Left renal pelvis (tissue), 4 donors: Measurements from ENCODE around the gene TMEM138. TPM values are rescaled to one million over a fixed set of nuclear protein-coding genes. Genes with fewer than 3 reads are reported as not detected.

Source experiments
- DNase-seq, 4 donors: peaks; one replicate each; pipeline ENCODE4 v3.0.0-alpha.2; 2013; ENCODE audit warnings: low read depth in 4 of 4, low spot score in 3 of 4
- polyA plus RNA-seq, 4 donors: library from polyadenylated mRNA; unstranded; fragments of 120-200 nt; gene quantifications; one replicate each; pipeline ENCODE4 v1.2.1, GENCODE V29; 2013; ENCODE audit not compliant: insufficient read length in 4 of 4

Gene TMEM138
- polyA plus RNA-seq, 4 donors: 39.4 to 50.7 (median 46.1) TPM

DNA sequence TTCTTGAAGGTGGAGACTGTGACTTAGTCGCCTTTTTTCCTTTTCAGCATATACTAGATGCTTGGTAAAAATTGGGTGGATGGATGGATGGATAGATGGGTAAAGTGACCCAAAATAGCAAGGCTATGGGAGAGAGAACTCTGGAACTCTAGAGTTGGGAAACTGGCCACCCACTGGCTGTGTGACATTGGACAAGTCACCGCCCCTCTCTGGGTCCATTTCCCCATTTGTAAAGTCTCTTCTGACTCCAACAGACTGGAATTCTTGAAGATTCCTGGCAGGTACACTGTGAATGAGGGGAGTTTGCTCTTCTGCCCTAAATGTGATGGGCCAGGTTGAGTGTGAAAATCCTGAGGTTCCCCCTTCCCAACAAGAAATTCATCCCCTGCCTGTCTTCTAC, 21.2 kb upstream of the TMEM138 start:
- DNase-seq: no peak

DNA sequence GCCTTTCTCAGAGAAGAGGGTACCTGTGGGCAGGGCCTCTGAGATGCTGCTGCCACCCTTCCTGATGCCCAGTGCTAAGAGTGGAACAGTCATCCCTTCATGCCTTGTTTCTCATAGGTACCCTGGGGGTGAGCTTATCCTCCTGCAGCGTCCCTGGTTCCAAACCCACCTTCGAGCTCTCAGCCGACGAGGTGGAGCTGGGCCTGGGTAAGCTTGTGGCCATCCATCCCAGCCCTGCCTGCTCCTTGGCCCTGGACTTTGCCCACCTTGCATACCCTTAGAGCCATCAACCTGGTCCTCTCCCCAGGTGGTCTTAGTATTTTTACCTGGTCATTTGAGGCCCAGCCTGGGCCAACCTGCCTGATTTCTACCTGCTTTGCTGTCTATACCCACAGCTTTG, 20.5 kb upstream of the TMEM138 start:
- no peak for DNase-seq

DNA sequence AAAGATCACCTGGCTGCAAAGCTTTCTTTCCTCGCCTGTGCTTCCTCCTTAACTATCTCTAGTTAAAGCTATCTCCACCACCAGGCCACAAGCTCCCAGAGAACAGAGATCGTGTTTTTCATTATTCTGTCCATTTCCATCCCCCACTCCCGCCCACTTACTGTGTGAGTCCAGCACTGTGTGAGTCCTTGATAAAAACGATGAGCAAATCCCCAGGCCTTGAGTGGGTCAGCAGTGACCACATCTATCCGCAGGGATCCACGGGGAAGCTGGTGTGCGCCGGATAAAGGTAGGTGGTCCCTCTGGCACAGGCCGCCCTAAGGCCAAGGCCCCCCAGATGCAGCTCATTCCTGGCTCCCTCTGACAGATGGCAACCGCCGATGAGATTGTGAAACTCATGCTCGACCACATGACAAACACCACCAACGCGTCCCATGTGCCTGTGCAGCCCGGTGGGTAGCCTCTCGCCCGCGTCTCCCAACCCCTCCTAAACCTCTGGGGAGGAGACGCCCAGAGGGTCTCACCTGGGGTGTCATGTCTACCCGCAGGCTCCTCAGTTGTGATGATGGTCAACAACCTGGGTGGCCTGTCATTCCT, 19.9 kb upstream of the TMEM138 start:
- no peak for DNase-seq

DNA sequence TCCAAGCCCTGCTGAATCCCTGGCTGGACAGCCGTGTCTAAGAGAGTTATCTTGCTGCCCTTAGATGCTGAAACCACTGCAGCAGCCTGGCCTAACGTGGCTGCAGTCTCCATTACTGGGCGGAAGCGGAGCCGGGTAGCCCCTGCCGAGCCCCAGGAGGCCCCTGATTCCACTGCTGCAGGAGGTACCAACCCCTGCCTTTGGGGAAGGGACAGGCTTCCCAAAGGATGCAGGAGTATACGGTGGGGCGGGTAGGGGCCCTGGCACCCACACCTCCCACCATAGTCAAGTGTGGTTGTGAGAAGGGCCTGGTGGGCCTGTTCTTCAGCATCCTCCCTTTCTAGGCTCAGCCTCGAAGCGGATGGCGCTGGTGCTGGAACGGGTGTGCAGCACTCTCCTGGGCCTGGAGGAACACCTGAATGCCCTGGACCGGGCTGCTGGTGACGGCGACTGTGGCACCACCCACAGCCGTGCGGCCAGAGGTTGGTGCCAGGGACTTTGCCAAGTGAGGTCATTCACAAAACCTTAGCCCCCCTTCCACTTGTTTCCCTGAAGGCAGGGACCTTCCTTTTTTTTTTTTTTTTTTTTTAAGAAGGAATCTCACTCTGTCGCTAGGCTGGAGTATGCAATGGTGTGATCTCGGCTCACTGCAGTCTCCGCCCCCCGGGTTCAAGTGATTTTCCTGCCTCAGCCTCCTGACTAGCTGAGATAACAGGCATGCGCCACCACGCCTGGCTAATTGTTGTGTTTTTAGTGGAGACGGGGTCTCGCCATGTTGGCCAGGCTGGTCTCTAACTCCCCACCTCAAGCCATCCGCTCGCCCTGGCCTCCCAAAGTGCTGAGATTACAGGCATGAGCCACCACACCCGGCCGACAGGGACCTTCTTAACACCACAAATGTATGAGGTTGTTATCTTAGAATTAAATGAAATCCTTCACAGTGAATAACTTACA, 18.1 kb upstream of the TMEM138 start:
- no peak for DNase-seq

DNA sequence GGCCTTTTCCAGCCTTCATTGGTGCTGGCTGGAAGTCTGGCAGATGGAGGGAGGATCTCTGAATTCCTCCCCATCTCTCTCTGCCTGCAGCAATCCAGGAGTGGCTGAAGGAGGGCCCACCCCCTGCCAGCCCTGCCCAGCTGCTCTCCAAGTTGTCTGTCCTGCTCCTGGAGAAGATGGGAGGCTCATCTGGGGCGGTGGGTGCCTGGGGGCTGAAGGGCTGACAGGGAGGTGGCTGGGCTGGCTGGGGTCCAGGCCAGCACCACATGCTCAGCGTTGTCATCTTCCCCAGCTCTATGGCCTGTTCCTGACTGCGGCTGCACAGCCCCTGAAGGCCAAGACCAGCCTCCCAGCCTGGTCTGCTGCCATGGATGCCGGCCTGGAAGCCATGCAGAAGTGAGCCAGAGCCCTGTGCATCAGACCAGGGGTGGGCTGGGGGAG, 17.0 kb upstream of the TMEM138 start:
- no peak for DNase-seq

DNA sequence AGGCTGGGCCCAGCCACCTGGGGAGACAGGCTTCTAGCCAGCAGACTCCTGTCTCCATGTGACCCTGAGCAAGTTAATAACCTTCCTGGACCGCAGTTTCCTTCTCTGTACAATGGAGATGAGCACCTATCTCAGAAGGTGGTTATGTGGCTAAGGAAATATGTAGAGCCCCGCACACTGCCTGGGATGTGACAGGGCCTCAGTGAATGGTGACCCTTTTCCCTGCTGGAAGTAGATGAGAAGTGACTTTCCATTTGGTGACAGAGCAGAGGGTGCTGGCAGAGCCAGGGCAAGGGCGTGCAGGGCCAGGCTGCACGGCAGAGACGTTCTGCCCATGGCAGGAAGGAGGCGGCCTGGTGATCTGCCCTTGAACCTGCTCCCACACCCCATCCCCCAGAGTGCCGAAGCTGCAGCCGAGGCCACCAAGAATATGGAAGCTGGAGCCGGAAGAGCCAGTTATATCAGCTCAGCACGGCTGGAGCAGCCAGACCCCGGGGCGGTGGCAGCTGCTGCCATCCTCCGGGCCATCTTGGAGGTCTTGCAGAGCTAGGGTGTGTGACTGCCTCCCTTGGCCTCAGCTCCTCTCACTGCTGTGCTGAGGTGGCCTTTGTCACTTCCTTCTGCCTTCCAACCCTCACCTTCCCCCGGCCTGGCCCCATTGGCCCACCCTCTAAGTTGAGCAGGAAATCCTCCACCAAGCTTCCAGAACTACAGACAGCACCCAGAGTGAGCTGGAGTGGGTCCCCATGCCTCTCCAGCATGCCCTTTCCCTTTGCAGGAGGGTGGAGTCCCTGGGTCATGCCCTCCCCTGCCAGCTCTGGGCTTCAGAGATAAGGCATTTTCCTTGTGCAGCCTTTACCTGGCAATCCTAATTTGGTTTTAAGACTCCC, 16.0 kb upstream of the TMEM138 start:
- no peak for DNase-seq

DNA sequence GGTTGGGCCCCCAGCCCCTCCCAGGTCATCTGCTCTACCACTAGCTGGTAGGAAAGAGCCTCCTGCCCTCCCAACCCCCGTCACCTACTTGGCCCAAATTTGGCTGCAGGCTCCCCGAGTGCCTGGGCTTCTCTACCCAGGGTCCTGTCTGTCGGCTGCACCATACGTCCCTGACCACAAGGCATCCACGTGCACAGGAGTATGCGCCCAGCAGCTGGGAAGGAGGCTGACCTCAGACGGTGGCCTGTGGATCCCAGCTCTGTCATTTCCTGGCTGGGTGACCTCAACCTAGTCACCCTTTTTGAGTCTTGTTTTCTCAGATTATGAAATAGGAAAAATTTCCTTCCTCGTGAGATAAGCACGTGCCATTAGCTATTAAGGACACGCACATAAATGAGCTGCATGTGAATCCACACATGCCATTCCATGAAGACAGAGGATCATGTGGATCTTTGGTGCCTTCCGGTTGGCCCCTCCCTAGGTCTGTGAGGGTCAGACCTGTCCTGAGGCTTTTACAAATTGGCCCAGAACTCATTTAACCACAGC, 14.2 kb upstream of the TMEM138 start:
- DNase-seq: no peak

DNA sequence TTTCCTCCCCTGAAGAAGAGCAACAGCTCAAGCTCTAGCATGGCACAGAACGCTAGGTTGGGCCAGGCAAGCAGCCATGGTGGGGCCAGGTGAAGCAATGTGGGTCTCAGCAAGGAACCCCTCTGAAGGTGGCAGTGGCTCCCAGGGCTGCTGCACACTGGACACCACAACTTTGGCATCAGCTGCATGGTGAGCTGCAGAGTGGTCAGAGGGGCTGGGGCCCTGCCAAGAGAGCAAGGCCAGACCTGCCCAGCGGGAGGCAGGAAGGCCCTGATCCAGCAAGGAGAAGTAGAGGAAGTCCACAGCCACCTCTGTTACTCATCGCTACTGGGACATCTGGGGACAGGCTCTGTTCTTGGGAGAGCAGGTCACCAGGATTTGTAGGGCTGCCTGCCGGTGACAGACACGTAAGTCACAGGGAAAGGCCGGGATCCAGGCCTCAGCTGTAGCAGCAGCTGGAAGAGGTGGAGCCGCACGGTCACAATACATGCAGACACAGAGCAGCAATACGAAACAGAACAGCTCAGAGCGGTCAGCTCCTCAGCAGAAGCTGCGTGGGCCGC, 12.9 kb upstream of the TMEM138 start:
- no peak for DNase-seq

DNA sequence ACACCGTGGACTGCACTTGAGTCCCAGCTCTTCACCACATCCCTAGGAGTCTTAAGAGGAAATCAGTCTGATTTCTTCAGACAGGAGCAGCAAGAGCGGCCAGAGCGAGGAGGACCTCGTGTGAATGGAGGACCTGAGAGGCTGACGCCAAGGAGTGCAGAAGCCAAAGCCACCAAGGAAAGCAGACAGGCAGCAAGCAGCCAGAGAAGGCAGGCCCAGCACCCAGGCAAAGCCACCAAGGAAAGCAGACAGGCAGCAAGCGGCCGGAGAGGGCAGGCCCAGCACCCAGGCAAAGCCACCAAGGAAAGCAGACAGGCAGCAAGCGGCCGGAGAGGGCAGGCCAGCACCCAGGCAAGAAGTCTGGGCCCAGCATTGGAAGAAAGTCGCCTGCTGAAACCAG, 12.3 kb upstream of the TMEM138 start:
- no peak for DNase-seq

DNA sequence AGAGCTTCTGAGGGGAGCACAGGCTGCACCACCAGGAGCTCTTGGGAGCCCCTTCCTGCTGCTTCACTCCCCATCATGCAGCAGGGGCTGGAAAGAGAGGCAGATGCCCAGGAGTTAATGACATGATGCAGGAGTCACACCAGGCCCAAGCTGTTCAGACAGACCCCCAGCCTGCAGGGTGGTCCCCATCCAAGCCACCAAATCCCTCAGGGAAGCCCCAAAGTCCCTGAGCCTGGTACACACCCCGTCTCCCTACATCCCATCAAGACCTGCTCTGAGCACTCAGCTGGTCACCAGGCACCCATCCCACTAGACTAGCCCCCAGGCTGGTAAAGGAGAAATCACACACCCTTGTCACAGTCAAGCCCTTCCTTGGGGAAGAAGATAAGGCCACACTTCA, 11.8 kb upstream of the TMEM138 start:
- no peak for DNase-seq

DNA sequence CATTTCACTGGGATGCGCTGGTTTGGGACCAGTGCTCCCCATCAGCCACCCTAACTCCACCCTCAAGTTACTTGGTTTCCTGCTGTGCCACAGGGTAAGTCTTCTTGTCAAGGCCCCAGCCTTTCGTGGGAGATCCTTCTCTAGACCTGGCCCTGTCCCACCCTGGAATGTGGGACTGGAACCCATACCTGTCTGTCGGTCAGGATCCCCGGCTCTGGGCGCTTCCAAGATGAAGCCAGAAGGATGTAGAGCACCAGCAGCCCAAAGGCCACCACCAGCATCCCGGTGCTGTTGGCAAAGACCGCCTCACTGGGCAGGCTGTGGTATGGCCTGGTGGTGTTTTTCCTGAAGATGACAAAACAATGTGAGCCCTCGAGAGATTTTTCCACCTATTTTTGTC, 11.4 kb upstream of the TMEM138 start:
- no peak for DNase-seq

DNA sequence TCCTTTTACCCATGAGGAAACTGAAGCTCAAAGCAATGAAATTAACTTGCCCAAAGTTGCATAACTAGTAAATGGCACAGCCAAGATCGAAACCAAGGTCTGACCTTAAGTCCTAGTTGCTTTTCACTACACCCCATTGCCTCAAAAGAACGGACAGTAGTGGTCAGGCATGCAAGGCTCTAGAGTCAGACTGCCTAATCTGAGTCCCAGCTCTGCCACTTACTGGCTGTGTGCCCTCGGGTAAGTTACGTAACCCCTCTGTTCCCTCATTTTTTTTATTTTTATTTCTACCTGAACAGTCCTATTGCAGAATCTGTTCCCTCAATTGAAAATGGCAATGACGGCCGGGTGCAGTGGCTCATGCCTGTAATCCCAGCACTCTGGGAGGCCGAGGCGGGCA, 10.1 kb upstream of the TMEM138 start:
- no peak for DNase-seq

DNA sequence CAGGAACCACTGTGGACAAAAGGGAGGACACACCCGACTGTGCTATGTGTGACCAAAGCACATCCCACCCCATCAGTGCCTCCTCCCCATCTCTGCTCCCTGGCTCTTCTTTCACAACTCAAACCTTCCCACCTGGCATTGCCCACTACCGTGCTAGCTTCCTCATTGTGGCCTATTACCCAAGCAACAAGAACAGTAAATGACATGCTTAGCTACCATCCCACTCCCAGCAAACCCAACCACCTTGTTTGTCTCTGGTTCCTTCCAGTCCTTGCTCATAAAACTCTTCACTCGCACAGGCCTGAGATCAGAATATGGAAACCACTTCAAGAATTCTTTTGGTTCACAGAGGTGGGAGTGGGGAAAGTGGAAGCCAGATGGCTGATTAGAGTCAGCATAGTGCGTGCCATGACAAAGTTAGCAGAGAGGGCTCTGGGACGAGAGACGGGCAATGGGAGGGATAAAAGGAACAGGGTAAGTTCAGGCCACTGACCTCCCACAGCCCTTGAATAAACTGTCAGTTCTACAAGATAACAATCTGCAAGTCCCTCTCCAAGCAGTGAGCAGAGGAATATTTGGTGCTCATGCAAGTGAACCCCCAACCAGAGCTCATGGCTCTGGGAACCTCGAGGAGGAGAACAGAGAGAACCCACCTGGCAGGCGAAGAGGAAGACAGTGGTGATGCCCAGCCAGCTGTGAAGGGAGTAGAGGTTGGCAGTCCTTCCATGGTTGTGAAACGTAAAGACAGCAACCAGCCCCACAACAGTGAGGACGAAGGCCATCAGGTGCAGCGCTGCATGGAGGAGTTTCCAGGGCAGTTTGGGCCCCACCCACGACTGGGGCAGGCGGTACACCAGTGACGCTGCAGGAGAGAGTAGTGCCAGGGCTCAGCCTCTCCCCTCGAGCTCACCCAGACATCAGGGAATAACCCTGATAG, 8.8 kb upstream of the TMEM138 start:
- no peak for DNase-seq

DNA sequence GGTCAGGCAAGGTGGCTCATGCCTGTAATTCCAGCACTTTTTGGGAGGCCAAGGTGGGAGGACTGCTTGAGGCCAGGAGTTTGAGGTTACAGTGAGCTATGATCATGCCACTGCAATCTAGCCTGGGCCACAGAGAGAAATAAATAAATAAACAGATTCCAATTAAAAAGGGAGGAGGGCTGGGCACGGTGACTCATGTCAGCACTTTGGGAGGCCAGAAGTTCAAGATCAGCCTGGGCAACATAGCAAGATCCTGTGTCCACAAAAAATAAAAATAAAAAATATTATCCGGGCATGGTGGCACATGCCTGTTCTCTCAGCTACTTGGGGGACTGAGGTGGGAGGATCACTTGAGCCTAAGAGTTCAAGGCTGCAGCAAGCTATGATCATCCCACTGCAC, 8.0 kb upstream of the TMEM138 start:
- no peak for DNase-seq

DNA sequence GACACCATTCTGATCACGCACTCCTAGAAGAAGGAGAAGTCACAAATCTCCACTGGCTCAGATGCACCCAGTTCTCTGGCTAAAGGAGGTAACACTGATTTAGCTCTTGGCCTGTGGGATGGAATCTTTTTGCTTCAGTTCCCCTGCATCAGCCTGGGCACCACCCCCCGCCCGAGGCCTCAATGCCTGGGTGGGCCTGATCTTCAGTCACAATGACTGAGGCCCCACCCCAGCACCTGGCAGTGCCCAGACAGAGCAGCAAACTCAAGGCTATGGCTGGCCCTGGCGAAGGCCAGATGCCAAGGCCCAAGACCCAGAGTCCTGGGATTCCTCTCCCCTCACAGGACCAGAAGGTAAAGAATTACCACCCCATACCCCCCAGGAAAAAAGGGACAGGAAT, 5.5 kb upstream of the TMEM138 start:
- DNase-seq: no peak

DNA sequence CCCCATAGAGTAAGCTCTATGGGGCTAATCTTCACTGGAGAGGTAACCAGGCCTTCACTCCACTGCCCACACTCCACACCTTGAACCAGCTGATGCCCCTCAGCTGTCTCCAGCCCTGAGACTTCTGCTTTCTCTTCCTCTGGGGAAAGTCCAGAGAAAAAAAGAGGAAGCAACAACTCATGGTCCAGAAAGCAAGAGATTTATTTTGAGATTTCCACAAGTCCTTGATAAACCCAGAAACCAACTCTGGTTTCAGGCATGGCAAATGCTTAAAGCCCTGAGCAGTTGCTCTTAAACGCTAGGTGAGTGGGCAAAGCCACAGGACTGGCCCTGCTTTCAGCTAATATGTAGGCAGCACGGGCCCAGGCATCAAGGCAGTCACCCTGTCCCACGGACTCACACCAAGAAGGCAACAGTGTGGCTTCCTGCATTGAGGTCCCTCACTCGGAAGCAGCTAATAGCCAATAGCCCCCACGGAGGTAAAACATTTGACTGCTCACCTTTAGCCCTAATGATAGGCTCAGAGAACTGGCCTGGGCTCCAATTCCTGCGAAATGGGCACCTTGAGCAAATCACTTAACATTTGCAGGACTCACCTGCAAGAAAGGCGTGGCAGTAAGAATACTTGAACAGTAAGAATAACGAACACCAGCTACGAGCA, 4.8 kb upstream of the TMEM138 start:
- DNase-seq: no peak

DNA sequence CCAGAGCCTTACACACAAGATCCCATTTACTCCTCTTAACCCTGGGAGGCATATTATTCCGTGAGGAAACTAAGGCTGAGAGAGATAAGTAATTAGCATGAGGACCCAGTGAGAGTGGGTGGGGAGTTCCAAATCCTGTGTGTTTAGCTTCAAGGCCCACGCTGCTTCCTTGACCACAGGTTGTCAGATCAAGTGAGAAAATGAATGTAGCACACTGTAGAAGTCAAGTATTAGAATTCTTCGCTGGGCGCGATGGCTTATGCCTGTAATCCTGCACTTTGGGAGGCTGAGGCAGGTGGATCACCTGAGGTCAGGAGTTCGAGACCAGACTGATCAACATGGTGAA, 4.3 kb upstream of the TMEM138 start:
- no peak for DNase-seq

DNA sequence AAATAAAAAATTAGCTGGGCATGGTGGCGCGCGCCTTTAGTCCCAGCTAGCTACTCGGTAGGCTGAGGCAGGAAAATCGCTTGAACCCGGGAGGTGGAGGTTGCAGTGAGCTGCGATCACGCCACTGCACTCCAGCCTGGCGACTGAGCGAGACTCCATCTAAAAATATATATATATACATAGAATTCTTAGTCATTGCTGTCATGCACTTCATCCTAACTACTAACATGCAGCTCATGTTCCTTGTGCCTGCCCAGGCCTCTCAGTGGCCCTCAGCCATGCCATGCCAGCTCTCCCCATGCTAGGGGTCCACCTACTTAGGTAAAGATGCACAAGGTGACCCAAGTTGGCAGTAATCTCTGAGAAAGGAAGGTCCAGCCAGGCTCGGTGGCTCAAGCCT, 3.6 kb upstream of the TMEM138 start:
- no peak for DNase-seq

DNA sequence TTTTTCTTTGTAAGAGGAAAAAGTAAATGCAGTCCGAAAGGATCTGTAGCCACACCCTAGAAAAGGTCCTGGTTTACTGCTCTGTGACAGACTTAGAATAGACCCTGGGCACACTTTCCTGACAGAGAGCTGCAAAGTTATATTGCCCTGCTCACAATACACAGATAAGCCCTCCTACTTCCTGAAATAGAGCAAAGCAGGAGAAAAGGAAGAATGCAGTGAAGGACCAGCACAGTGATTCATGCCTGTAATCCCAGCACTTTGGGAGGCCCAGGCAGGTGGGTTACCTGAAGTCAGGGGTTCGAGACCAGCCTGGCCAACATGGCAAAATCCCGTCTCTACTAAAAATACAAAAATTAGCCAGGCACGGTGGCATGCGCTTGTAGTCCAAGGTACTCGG, 2.7 kb upstream of the TMEM138 start:
- no peak for DNase-seq
